ENCODE results near the gene ZNF574. TPM values are rescaled to one million over a fixed set of nuclear protein-coding genes. Genes with fewer than 3 reads are reported as not detected.
A peak's percentile ranks its signal among the peaks of the same experiment; 100 is the strongest.

Gene ZNF574
- polyA plus RNA-seq, 1 of the 3 experiments (the other 2 are of a cell fraction): 8.5 TPM

DNA sequence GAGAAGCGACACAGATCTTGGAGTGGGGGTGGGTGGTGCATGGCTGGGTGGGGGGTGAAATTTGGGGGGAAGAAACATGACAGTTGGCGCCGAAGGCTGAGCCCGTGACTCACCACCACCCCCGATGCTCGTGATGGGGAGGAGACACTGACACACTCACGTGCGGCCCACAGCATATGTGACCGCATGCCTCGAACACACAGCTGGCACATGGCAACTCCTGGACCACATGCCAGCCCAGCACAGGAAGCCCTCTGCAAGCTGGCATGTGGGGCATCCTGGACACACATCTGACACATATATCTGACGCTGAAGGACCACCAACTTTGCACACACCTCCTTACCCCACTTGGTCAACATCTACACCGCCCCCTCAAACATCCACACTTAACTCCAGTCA, 4.7 kb upstream of the ZNF574 start:
- peaks cover 6% of the 10 kb centered on the region for H3F3A ChIP-seq (replicated peaks; ENCODE audit: insufficient read depth)
- H3K27ac ChIP-seq (ENCODE audit: low read depth in 2 of 2, low read length in 1 of 2): no peak overlapping the region; a peak in 1 of 4 replicates
- DNase-seq: no peak
- no peaks in the 10 kb centered on the region for H4K20me1 ChIP-seq (ENCODE audit: insufficient read depth)
- H2AFZ ChIP-seq (ENCODE audit: low read depth): no peak overlapping the region
- H3K27me3 ChIP-seq (ENCODE audit: insufficient read depth): peaks cover 10% of the 10 kb centered on the region; the same call in 1 of the 2 replicates
- no peaks in the 10 kb centered on the region for H3K9me3 ChIP-seq
- ChIA-PET CTCF (interaction anchor here (0.6 to 1.7 kb wide), 2 partner anchors 37 to 38 kb away, joined by 3 to 6 read pairs; no protein-coding TSS in a partner anchor), POLR2A (no interaction called here)
- peaks cover 2% of the 10 kb centered on the region for H3K79me2 ChIP-seq (ENCODE audit: insufficient read depth)
- H3K9me2 ChIP-seq: no peaks in the 10 kb centered on the region
- TF ChIP-seq MXI1 (IDR thresholded peaks at IDR 0.05; ENCODE audit: low read depth, low read length): no peak
- no peak for TF ChIP-seq JUND (IDR thresholded peaks at IDR 0.05)
- TF ChIP-seq RXRA (IDR thresholded peaks at IDR 0.05; ENCODE audit: borderline replicate concordance, low read depth): no peak
- H3K4me3 ChIP-seq (ENCODE audit: low read depth in 2 of 2, low read length in 1 of 2): no peak overlapping the region
- H3K4me1 ChIP-seq (ENCODE audit: control insufficient read depth in 1 of 2, insufficient read depth in 2 of 2, low read depth in 1 of 2, low read length in 1 of 2): peaks cover 0 to 29% of the 10 kb centered on the region in 2 experiments; a peak in 2 of 4 replicates
- no peak overlapping the region for H3K4me2 ChIP-seq
- H3K9ac ChIP-seq: no peak overlapping the region
- no peaks in the 10 kb centered on the region for H3K36me3 ChIP-seq (replicated peaks in 1 of 2; ENCODE audit: control insufficient read depth in 1 of 2, insufficient read depth in 2 of 2, low read length in 1 of 2)
- 94% methylated on average over 12 of the region's 12 CpGs for WGBS (ENCODE audit: low lambda C conversion rate)

DNA sequence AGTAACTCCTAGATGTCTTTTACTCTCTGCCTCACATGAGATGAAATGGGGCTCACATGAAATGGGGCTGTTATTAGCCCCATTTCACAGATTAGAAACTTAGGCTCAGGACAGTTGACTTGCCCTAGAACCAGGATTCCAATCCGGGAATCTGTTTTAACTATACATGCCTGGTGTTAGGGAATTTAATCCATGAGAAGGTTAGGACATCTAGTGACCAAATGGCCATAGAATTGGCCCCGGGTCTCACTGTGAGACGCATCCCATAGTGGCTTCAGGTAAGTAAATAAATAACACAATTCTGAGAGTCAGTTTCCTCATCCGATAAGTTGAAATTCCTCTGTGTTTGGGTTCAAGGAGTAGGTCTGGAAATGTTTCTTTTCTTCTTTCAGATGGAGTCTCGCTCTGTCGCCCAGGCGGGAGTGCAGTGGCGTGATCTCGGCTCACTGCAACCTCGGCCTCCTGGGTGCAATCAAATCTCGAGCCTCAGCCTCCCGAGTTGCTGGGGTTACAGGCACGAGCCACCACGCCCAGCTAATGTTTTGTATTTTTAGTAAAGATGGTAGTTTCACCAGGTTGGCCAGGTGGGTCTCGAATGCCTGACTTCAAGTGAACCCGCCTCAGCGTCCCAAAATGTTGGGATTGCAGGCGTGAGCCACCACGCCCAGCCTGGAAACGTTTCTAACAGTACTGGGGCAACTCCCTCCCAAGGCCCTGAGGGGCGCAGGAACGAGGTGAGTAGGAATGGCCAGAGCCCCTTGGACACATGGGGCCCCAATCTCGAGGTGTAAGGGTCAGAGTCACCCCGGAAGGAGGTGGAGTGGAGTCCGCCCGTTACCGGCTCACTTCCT, 1.2 kb upstream of the ZNF574 start:
- H3F3A ChIP-seq (replicated peaks; ENCODE audit: insufficient read depth): peaks cover 6% of the 10 kb centered on the region
- H3K9me2 ChIP-seq: no peaks in the 10 kb centered on the region
- peaks cover 37% of the 10 kb centered on the region for H3K79me2 ChIP-seq (ENCODE audit: insufficient read depth)
- peak overlapping the region; percentile 72 to 73 for H3K27ac ChIP-seq (ENCODE audit: low read depth in 2 of 2, low read length in 1 of 2)
- DNase-seq: peak; percentile 59
- no peaks in the 10 kb centered on the region for H3K9me3 ChIP-seq
- peak overlapping the region; percentile 93 for H3K9ac ChIP-seq
- H3K27me3 ChIP-seq (ENCODE audit: insufficient read depth): no peaks in the 10 kb centered on the region
- H2AFZ ChIP-seq (ENCODE audit: low read depth): peak overlapping the region; percentile 85
- H3K4me1 ChIP-seq (ENCODE audit: control insufficient read depth in 1 of 2, insufficient read depth in 2 of 2, low read depth in 1 of 2, low read length in 1 of 2): peaks cover 6 to 19% of the 10 kb centered on the region in 2 experiments; a peak in 2 of 4 replicates
- peak overlapping the region; percentile 72 to 73 for H3K4me3 ChIP-seq (ENCODE audit: low read depth in 2 of 2, low read length in 1 of 2)
- H4K20me1 ChIP-seq (ENCODE audit: insufficient read depth): peaks cover 32% of the 10 kb centered on the region
- WGBS (ENCODE audit: low lambda C conversion rate): 74% methylated on average over 25 of the region's 27 CpGs
- ChIA-PET CTCF (interaction anchor here (1.2 kb wide), 1 partner anchor 40 kb away, joined by 6 read pairs; no protein-coding TSS in a partner anchor), POLR2A (no interaction called here)
- TF ChIP-seq, protein P1, sequence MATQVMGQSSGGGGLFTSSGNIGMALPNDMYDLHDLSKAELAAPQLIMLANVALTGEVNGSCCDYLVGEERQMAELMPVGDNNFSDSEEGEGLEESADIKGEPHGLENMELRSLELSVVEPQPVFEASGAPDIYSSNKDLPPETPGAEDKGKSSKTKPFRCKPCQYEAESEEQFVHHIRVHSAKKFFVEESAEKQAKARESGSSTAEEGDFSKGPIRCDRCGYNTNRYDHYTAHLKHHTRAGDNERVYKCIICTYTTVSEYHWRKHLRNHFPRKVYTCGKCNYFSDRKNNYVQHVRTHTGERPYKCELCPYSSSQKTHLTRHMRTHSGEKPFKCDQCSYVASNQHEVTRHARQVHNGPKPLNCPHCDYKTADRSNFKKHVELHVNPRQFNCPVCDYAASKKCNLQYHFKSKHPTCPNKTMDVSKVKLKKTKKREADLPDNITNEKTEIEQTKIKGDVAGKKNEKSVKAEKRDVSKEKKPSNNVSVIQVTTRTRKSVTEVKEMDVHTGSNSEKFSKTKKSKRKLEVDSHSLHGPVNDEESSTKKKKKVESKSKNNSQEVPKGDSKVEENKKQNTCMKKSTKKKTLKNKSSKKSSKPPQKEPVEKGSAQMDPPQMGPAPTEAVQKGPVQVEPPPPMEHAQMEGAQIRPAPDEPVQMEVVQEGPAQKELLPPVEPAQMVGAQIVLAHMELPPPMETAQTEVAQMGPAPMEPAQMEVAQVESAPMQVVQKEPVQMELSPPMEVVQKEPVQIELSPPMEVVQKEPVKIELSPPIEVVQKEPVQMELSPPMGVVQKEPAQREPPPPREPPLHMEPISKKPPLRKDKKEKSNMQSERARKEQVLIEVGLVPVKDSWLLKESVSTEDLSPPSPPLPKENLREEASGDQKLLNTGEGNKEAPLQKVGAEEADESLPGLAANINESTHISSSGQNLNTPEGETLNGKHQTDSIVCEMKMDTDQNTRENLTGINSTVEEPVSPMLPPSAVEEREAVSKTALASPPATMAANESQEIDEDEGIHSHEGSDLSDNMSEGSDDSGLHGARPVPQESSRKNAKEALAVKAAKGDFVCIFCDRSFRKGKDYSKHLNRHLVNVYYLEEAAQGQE (IDR thresholded peaks at IDR 0.05; ENCODE audit: low read depth, low read length): no peak
- TF ChIP-seq EP300 (IDR thresholded peaks at IDR 0.05; ENCODE audit: borderline replicate concordance in 1 of 2, low read depth in 1 of 2, low read length in 1 of 2) (no peak), ELF1 (IDR thresholded peaks at IDR 0.05) (no peak), NRF1 (IDR thresholded peaks at IDR 0.05; ENCODE audit: low read depth, low read length) (no peak), FOXM1 (IDR thresholded peaks at IDR 0.05; ENCODE audit: low read depth) (no peak), GATA2 (CRISPR knock-in tag; IDR thresholded peaks at IDR 0.05) (no peak), NFIC (IDR thresholded peaks at IDR 0.05; ENCODE audit: borderline replicate concordance) (no peak), YY1 (IDR thresholded peaks at IDR 0.05; ENCODE audit: low read depth) (no peak), RXRA (IDR thresholded peaks at IDR 0.05; ENCODE audit: borderline replicate concordance, low read depth) (no peak), MEF2A (IDR thresholded peaks at IDR 0.05; ENCODE audit: borderline replicate concordance, low read depth) (no peak)
- TF ChIP-seq, protein P2, sequence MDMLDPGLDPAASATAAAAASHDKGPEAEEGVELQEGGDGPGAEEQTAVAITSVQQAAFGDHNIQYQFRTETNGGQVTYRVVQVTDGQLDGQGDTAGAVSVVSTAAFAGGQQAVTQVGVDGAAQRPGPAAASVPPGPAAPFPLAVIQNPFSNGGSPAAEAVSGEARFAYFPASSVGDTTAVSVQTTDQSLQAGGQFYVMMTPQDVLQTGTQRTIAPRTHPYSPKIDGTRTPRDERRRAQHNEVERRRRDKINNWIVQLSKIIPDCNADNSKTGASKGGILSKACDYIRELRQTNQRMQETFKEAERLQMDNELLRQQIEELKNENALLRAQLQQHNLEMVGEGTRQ (IDR thresholded peaks at IDR 0.05; ENCODE audit: borderline replicate concordance, low read depth, low read length): no peak
- peaks cover 13 to 14% of the 10 kb centered on the region in 2 experiments for H3K36me3 ChIP-seq (replicated peaks in 1 of 2; ENCODE audit: control insufficient read depth in 1 of 2, insufficient read depth in 2 of 2, low read length in 1 of 2)
- peak overlapping the region; percentile 86 for H3K4me2 ChIP-seq
